ENCODE measurements around the gene CACFD1. TPM values are rescaled to one million over a fixed set of nuclear protein-coding genes. Genes with fewer than 3 reads are reported as not detected.

Gene CACFD1
- total and polyA plus RNA-seq, 2 of the 13 experiments (the other 11 are each of a cell fraction or from before 2014, with no cell fraction given) = 13.8 to 14.6 TPM

GRCh38 chr9:133506653-133507038 is 46.9 kb downstream of the CACFD1 start (continued):
- TF ChIP-seq ZNF570 (CRISPR knock-in tag; IDR thresholded peaks at IDR 0.05; ENCODE audit: borderline replicate concordance) (no peak), NCOR1 (IDR thresholded peaks at IDR 0.05; ENCODE audit: borderline replicate concordance, low read length) (peak; percentile 31; the same call in 1 of the 2 replicates), SP2 (CRISPR knock-in tag; IDR thresholded peaks at IDR 0.05) (no peak), SIX4 (CRISPR knock-in tag; IDR thresholded peaks at IDR 0.05) (peak; percentile 44; the same call in 1 of the 2 replicates), SNAPC2 (CRISPR knock-in tag; IDR thresholded peaks at IDR 0.05) (no peak), ZNF382 (CRISPR knock-in tag; IDR thresholded peaks at IDR 0.05; ENCODE audit: borderline replicate concordance) (no peak), ATF5 (CRISPR knock-in tag; IDR thresholded peaks at IDR 0.05; ENCODE audit: low read depth) (no peak), ZNF510 (CRISPR knock-in tag; IDR thresholded peaks at IDR 0.05; ENCODE audit: low read depth) (no peak), SMAD3 (CRISPR knock-in tag; IDR thresholded peaks at IDR 0.05) (peak; percentile 67; the same call in 1 of the 2 replicates), KMT2B (CRISPR knock-in tag; IDR thresholded peaks at IDR 0.05) (peak; percentile 59), ZNF784 (CRISPR knock-in tag; IDR thresholded peaks at IDR 0.05; ENCODE audit: borderline replicate concordance) (no peak), ZSCAN5A (CRISPR knock-in tag; IDR thresholded peaks at IDR 0.05; ENCODE audit: borderline replicate concordance) (no peak), ZSCAN22 (CRISPR knock-in tag; IDR thresholded peaks at IDR 0.05) (no peak), POGK (CRISPR knock-in tag; conservative IDR thresholded peaks at IDR 0.05) (peak; percentile 86), SMAD9 (CRISPR knock-in tag; IDR thresholded peaks at IDR 0.05) (no peak), DRAP1 (CRISPR knock-in tag; IDR thresholded peaks at IDR 0.05) (peak; percentile 48), KAT8 (CRISPR knock-in tag; IDR thresholded peaks at IDR 0.05) (peak; percentile 78; the same call in 1 of the 2 replicates), MATR3 (CRISPR knock-in tag; IDR thresholded peaks at IDR 0.05) (no peak), ZNF614 (CRISPR knock-in tag; IDR thresholded peaks at IDR 0.05; ENCODE audit: borderline replicate concordance) (0 out of 2 replicates have a peak, but pooled peaks have one; percentile 55), CENPT (CRISPR knock-in tag; IDR thresholded peaks at IDR 0.05; ENCODE audit: low read depth) (no peak), BHLHE40 (IDR thresholded peaks at IDR 0.05; ENCODE audit: low read length) (peak; percentile 44), ZNF501 (CRISPR knock-in tag; IDR thresholded peaks at IDR 0.05) (peak; percentile 87), ZNF660 (CRISPR knock-in tag; IDR thresholded peaks at IDR 0.05; ENCODE audit: borderline replicate concordance, low read depth) (no peak), FOXC1 (CRISPR knock-in tag; IDR thresholded peaks at IDR 0.05; ENCODE audit: borderline replicate concordance) (peak; percentile 63; the same call in 1 of the 2 replicates), ZNF597 (CRISPR knock-in tag; IDR thresholded peaks at IDR 0.05) (no peak), CCAR2 (optimal IDR thresholded peaks at IDR 0.05; ENCODE audit: low read depth, low read length) (no peak)

Data from HepG2 (cell line).